BJ (cell line): ENCODE results near the gene MCL1. TPM values are rescaled to one million over a fixed set of nuclear protein-coding genes. Genes with fewer than 3 reads are reported as not detected.
A peak's percentile ranks its signal among the peaks of the same experiment; 100 is the strongest.

Experiments used
- CTCF ChIA-PET: fragments of 350-600 bp; formaldehyde crosslinking; extraction: SDS; loops from one replicate; lab custom pipeline; 2021; ENCODE audit warnings: antibody characterized with exemption, inconsistent platforms; lab: Yijun Ruan, JAX
- POLR2A ChIA-PET: fragments of 300-600 bp; sonication (Branson Sonifier 250); formaldehyde crosslinking; extraction: SDS; loops from one replicate; lab custom pipeline; 2021; ENCODE audit warnings: antibody characterized with exemption; lab: Charles Lee
- DNase-seq: peaks from one replicate; pipeline ENCODE4 v3.0.0-alpha.2; 2011; ENCODE audit warnings: low read depth
- H3K27me3 ChIP-seq: 2 replicates; pipeline ENCODE4 v1.6.0; 2011; ENCODE audit warnings: low read length; ENCODE audit not compliant: control insufficient read depth, insufficient read depth
- H3K36me3 ChIP-seq: 2 replicates; pipeline ENCODE4 v1.5.1; 2011; ENCODE audit warnings: low read length; ENCODE audit not compliant: control insufficient read depth, insufficient read depth
- H3K4me3 ChIP-seq: 2 replicates; pipeline ENCODE4 v1.5.1; 2011; ENCODE audit warnings: low read depth, mild to moderate bottlenecking, control low read depth, low read length
- polyA plus RNA-seq: library from polyadenylated mRNA; depleted of rRNA; stranded (reverse); fragments of >200 nt; gene quantifications from 2 replicates; pipeline ENCODE4 v1.2.3, GENCODE V29; 2011
- TF ChIP-seq, protein P1 (sequence below): IDR thresholded peaks from 2 replicates; pipeline ENCODE4 v1.5.1; 2011; ENCODE audit warnings: low read depth, mild to moderate bottlenecking, control low read depth, inconsistent platforms, low read length, moderate library complexity; ENCODE audit not compliant: insufficient read depth

The MCL1 gene
- polyA plus RNA-seq, 1 experiment: 45.4 TPM

DNA sequence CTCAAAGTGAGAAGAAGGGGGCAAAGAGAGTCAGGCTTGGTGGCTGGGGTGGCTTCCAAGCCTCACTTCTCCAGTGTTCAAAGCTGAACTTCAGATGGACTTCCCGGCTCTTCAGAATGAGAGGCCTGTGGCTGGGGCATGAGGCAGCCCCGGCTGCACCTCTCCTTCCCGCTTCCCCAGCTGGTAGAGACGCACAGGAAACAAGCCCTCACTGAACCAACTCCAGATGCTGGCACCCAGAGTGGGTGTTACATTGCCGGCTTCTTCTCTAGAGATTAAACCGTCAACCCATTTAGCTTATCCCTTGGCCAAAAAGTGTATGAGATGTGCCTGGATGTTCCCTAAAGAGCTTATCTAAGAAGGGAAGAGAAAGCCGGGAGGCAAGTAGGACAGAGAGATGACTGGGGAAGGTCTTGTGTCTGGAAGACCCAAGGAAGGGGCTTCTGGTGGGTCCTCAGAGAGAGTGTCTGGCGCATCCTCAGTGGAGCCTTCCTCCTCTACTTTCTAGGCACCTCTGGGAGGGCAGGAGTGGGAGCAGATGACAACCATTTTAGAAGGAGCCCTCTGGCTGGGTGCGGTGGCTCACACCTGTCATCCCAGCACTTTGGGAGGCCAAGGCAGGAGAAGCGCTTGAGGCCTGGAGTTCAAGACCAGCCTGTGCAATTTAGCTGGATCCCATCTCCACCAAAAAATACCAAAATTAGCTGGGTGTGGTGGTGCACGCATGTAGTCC is 28.2 kb downstream of the MCL1 start:
- DNase-seq: no peak
- TF ChIP-seq, protein P1, sequence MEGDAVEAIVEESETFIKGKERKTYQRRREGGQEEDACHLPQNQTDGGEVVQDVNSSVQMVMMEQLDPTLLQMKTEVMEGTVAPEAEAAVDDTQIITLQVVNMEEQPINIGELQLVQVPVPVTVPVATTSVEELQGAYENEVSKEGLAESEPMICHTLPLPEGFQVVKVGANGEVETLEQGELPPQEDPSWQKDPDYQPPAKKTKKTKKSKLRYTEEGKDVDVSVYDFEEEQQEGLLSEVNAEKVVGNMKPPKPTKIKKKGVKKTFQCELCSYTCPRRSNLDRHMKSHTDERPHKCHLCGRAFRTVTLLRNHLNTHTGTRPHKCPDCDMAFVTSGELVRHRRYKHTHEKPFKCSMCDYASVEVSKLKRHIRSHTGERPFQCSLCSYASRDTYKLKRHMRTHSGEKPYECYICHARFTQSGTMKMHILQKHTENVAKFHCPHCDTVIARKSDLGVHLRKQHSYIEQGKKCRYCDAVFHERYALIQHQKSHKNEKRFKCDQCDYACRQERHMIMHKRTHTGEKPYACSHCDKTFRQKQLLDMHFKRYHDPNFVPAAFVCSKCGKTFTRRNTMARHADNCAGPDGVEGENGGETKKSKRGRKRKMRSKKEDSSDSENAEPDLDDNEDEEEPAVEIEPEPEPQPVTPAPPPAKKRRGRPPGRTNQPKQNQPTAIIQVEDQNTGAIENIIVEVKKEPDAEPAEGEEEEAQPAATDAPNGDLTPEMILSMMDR: no peak
- Histone ChIP-seq H3K36me3 (peaks cover 3% of the 10 kb centered on the region), H3K27me3 (no peaks in the 10 kb centered on the region), H3K4me3 (no peak overlapping the region)
- POLR2A ChIA-PET: interaction anchor here (0.7 kb wide), 2 partner anchors 63 to 986 kb away, joined by 4 to 5 read pairs; no protein-coding TSS in a partner anchor
- CTCF ChIA-PET: interaction anchor here (0.6 to 6.2 kb wide), 7 partner anchors 8 to 428 kb away, joined by 3 to 43 read pairs (median 5); no protein-coding TSS in a partner anchor

DNA sequence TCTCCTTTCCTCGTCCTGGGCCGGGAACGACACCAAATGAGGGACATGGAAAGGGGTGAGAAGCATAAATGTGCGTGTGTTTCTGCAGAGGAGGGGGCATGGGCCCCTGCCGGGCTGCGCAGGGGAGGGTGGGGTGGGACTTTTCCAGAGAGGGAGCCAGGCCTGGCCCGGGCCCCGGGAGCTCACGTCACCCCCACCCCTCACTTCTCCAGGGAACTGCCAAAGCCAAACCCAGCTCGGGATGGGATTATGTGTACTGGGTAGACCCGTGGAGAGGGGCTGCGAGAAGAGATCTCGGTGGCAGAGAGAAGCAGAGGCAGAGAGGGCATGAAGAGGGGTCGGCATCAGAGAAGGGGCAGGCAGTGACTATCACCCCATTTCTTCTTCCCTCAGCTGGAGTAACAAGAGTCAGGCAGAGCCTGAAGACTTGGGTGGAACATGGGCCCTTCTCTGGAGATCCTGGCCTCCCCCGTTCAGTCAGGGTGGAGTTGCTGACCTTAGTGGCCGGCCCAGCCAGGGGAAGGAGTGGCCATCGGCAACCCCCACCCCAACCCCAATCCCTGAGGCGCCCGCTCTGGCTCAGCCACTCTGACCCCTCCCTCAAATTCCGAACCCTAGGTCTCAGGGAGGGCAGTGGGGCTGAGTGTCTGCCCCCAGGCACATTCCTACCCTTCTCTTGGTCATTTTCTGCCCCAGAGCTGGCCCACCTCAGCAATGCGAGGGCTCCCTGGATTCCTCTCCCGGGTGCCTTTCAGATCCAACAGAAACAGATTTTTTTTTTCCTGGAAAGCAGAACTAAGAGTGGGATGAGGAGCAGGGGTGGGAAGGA is 29.0 kb downstream of the MCL1 start:
- no peaks in the 10 kb centered on the region for H3K27me3 ChIP-seq
- H3K36me3 ChIP-seq: no peaks in the 10 kb centered on the region
- TF ChIP-seq, protein P1: no peak
- POLR2A ChIA-PET: interaction anchor here (0.7 kb wide), 1 partner anchor 64 kb away, joined by 4 read pairs; no protein-coding TSS in a partner anchor
- CTCF ChIA-PET: interaction anchor here (0.6 to 6.2 kb wide), 7 partner anchors 9 to 98 kb away, joined by 3 to 43 read pairs (median 5); no protein-coding TSS in a partner anchor
- H3K4me3 ChIP-seq: peak overlapping the region; percentile 52; the same call in 1 of the 2 replicates
- DNase-seq: no peak

DNA sequence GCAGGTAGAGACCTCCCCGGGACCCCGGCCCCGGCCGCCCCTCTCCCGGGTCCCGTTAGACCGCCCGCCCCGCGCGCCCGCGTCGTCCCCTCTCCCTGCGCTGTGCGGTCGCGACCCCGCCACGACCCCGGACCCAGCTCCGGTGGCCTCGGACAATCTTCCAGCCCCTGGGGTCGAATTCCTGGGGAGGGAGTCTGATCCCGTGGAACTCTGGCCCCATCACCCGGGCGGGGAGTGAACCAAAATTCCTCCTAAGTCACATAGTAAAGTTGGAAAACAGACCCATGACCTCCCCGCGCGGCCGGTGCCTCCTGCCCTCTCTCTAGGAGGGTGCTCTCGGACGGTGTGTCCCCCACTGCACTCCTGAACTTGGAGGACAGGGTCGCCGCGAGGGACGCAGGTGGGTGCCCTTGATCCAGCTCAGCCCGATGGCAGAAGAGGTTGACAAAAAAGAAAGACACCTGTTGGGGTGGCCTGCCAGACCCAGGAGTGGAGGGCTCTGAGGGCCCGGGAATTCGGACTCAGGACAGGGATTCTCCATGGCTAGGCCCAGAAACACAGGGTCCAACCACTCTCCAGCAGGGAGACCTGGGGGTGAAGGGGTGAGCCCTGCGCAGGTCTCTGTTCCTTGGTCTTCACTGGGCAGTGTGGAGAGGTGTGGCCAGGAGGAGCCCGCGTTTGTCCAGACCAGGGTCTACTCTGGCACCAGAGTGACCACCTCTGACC is 29.8 kb downstream of the MCL1 start:
- peak overlapping the region; percentile 52 for H3K4me3 ChIP-seq
- H3K36me3 ChIP-seq: no peaks in the 10 kb centered on the region
- ChIA-PET POLR2A (no interaction called here), CTCF (interaction anchor here (0.9 to 6.2 kb wide), 7 partner anchors 10 to 80 kb away, joined by 3 to 43 read pairs (median 3); no protein-coding TSS in a partner anchor)
- TF ChIP-seq, protein P1: peak; percentile 18; the same call in 1 of the 2 replicates
- no peak for DNase-seq
- no peaks in the 10 kb centered on the region for H3K27me3 ChIP-seq

DNA sequence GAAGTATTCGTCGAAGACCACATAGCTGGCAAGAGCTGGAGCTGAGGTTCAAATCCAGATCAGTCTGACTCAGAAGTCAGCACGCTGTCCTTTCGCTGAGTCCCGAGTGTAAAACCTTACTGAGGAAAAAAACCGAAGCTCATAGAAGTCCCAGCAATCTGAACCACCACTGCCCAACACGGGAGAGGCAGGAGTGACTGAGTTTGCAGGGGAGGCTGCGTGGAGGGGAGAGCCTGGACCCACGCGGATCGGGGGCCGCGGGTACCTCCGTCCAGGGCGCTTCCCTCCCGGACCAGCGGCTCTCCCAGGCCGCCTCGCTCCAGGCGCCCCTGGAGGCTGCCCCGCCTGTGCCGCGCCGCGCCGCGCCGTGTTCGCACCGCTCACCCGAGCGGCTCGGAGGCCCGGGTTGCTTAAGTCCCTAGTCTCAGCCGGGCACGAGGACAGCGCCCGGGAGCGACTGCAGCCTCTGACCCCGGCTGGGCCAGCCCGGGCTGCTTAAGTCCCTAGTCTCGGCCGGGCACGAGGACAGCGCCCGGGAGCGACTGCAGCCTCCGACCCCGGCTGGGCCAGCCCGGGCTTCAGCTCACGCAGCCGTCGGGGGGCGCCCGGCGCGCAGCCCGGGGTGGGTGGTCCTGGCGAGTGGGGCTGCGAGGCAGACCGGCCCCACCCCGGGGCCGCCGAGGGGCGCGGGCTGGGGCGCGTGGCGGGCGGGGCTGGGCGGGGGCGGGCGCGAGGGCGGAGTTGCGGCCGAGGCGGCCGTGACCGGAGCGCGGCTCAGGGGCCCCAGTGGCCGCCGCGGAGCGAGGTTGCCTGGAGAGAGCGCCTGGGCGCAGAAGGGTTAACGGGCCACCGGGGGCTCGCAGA is 30.5 kb downstream of the MCL1 start, which contains the start of gene ADAMTSL4:
Gene ADAMTSL4 (plus strand): TSS at position 777 of the 864 bp plus-strand sequence. CDS start 2,881 bp downstream, outside the sequence.
- no peaks in the 10 kb centered on the region for H3K36me3 ChIP-seq
- peak within 1 kb of the TSS; percentile 52 for H3K4me3 ChIP-seq
- POLR2A ChIA-PET: interaction anchor here (0.7 kb wide), 1 partner anchor 19 kb away, joined by 3 read pairs; no protein-coding TSS in a partner anchor
- CTCF ChIA-PET: interaction anchor here (0.5 to 6.2 kb wide), 7 partner anchors 11 to 110 kb away, joined by 3 to 43 read pairs (median 3); no protein-coding TSS in a partner anchor
- no peaks in the 10 kb centered on the region for H3K27me3 ChIP-seq
- TF ChIP-seq, protein P1: 0 out of 2 replicates have a peak, but pooled peaks have one; percentile 2
- DNase-seq: no peak
